Neuronal stem cell (in vitro differentiated cells): Measurements from ENCODE around the gene ADCY9.

Experiments used
- DNase-seq: peaks from one replicate; pipeline ENCODE4 v3.0.0-alpha.2; 2013; ENCODE audit warnings: low spot score
- H2AFZ ChIP-seq: one replicate; pipeline ENCODE4 v1.6.1; 2013; ENCODE audit warnings: mild to moderate bottlenecking, low read length, inconsistent platforms
- H2AK5ac ChIP-seq: 2 replicates; pipeline ENCODE4 v1.6.1; 2013; ENCODE audit warnings: low read depth, mild to moderate bottlenecking, inconsistent platforms, low read length, moderate library complexity, mixed read lengths
- H2BK120ac ChIP-seq: 2 replicates; pipeline ENCODE4 v1.6.1; 2013; ENCODE audit warnings: low read depth, mild to moderate bottlenecking, inconsistent platforms, low read length, moderate library complexity, mixed read lengths
- H2BK12ac ChIP-seq: one replicate; pipeline ENCODE4 v1.6.1; 2013; ENCODE audit warnings: low read length, inconsistent platforms
- H2BK15ac ChIP-seq: 2 replicates; pipeline ENCODE4 v1.6.1; 2013; ENCODE audit warnings: mild to moderate bottlenecking, low read length, inconsistent platforms, mixed read lengths
- H2BK5ac ChIP-seq: one replicate; pipeline ENCODE4 v1.6.1; 2013; ENCODE audit warnings: inconsistent platforms, mild to moderate bottlenecking, low read length, moderate library complexity
- H3K14ac ChIP-seq: one replicate; pipeline ENCODE4 v1.6.1; 2013; ENCODE audit warnings: low read length, inconsistent platforms
- H3K18ac ChIP-seq: 2 replicates; pipeline ENCODE4 v1.6.1; 2013; ENCODE audit warnings: low read length, inconsistent platforms
- H3K23ac ChIP-seq: 2 replicates; pipeline ENCODE4 v1.6.1; 2013; ENCODE audit warnings: low read depth, mild to moderate bottlenecking, mixed read lengths, low read length, inconsistent platforms; ENCODE audit not compliant: poor library complexity
- H3K27ac ChIP-seq: replicated peaks from 3 replicates; pipeline ENCODE4 v1.5.1; 2013; ENCODE audit warnings: low read length, inconsistent platforms
- H3K27me3 ChIP-seq, 3 experiments: 2 replicates each; pipeline ENCODE4 v1.6.1; 2013; ENCODE audit warnings: low read length in 3 of 3, mild to moderate bottlenecking in 2 of 3, inconsistent platforms in 1 of 3, low read depth in 1 of 3, mixed read lengths in 1 of 3, moderate library complexity in 1 of 3; ENCODE audit not compliant: control insufficient read depth in 3 of 3, insufficient read depth in 3 of 3
- H3K36me3 ChIP-seq, 2 donors: replicated peaks in 1 of 2; 2 replicates each; pipeline ENCODE4 v1.6.1; 2013; ENCODE audit warnings: low read length in 2 of 2; ENCODE audit not compliant: control insufficient read depth in 2 of 2, insufficient read depth in 2 of 2
- H3K4ac ChIP-seq: 2 replicates; pipeline ENCODE4 v1.6.1; 2013; ENCODE audit warnings: inconsistent platforms, mild to moderate bottlenecking, low read length, moderate library complexity
- H3K4me1 ChIP-seq, 2 donors: 1 replicate in 1 of 2; 2 replicates in 1 of 2; pipeline ENCODE4 v1.6.1; 2013; ENCODE audit warnings: low read length in 2 of 2, low read depth in 1 of 2; ENCODE audit not compliant: control insufficient read depth in 2 of 2, insufficient read depth in 1 of 2
- H3K4me2 ChIP-seq: one replicate; pipeline ENCODE4 v1.6.1; 2013; ENCODE audit warnings: mild to moderate bottlenecking, low read length, inconsistent platforms; ENCODE audit not compliant: insufficient read depth, poor library complexity, severe bottlenecking
- H3K4me3 ChIP-seq, 2 donors: 2 replicates each; pipeline ENCODE4 v1.5.1; 2013; ENCODE audit warnings: low read length in 2 of 2, mild to moderate bottlenecking in 2 of 2, inconsistent platforms in 1 of 2, moderate library complexity in 1 of 2
- H3K79me1 ChIP-seq: one replicate; pipeline ENCODE4 v1.6.1; 2013; ENCODE audit warnings: low read depth, mild to moderate bottlenecking, inconsistent platforms, low read length, moderate library complexity
- H3K9ac ChIP-seq: one replicate; pipeline ENCODE4 v1.6.1; 2013; ENCODE audit warnings: mild to moderate bottlenecking, low read depth, low read length, inconsistent platforms; ENCODE audit not compliant: poor library complexity
- H3K9me3 ChIP-seq, 2 donors: replicated peaks in 1 of 2; 2 replicates each; pipeline versions ENCODE3 to v1.6.1; 2013; ENCODE audit warnings: low read length in 2 of 2, mild to moderate bottlenecking in 2 of 2, inconsistent platforms in 1 of 2, low read depth in 1 of 2, mixed read lengths in 1 of 2, moderate library complexity in 1 of 2; ENCODE audit not compliant: control insufficient read depth in 2 of 2, insufficient read depth in 1 of 2
- H4K8ac ChIP-seq: one replicate; pipeline ENCODE4 v1.6.1; 2013; ENCODE audit warnings: low read depth, mild to moderate bottlenecking, inconsistent platforms, low read length, moderate library complexity
- H4K91ac ChIP-seq: one replicate; pipeline ENCODE4 v1.6.1; 2013; ENCODE audit warnings: low read length, low read depth, mild to moderate bottlenecking, inconsistent platforms; ENCODE audit not compliant: poor library complexity
- WGBS, 2 donors: extraction: QIAGEN DNeasy Blood & Tissue Kit; methylation state at CpG; one replicate each; pipeline ENCODE4 v1.1.7; 2013; ENCODE audit warnings: missing lambda C conversion rate in 2 of 2, mixed read lengths in 1 of 2; ENCODE audit not compliant: insufficient read length in 2 of 2, insufficient replicate concordance in 1 of 2; ENCODE audit errors: extremely low coverage in 2 of 2; 5-methylcytosine and 5-hydroxymethylcytosine counted together

Gene ADCY9

GRCh38 chr16:3980253-3981111, 135.8 kb downstream of the ADCY9 start:
- Histone ChIP-seq H3K79me1 (no peaks in the 10 kb centered on the region), H4K91ac (no peak overlapping the region), H3K4ac (no peak overlapping the region), H4K8ac (no peak overlapping the region), H3K14ac (no peak overlapping the region), H3K4me1 (peaks cover 0 to 3% of the 10 kb centered on the region in 2 donors), H3K9me3 (no peaks in the 10 kb centered on the region), H2AK5ac (peak overlapping the region; percentile 7), H3K27me3 (peaks cover 0 to 4% (median 0%) of the 10 kb centered on the region in 3 experiments), H2BK15ac (no peak overlapping the region), H2AFZ (no peak overlapping the region), H2BK120ac (no peak overlapping the region), H3K4me2 (no peak overlapping the region), H2BK12ac (no peak overlapping the region), H3K23ac (peak overlapping the region; percentile 55), H3K36me3 (peaks cover 0 to 1% of the 10 kb centered on the region in 2 donors), H3K9ac (no peak overlapping the region), H2BK5ac (peak overlapping the region; percentile 50), H3K4me3 (no peak overlapping the region), H3K27ac (no peak overlapping the region), H3K18ac (peak overlapping the region; percentile 48)
- no peak for DNase-seq
- WGBS, 2 donors = no CpG with 5 or more reads among the region's 20 CpGs

DNA sequence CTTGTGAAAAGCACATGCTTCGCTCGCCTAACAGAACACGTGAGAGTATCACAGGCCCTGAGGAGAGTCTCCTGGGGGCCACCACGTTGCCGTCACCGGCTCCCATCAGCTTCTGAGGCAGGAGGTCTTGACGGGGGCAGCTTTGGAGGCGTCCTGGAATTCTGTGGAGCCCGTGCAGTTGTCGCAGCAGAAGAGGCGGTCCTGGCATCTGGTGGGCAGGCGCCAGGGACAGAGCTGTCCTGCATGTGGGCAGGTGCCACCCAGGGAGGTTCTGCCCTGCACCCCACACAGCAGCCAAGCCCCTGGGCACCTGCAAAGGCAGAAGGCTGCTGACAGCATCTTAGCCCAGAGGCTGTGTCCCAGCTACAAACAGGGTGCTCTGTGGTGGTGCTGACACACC, 136.7 kb downstream of the ADCY9 start:
- Histone ChIP-seq H4K8ac (no peak overlapping the region), H3K18ac (no peak overlapping the region), H3K4me1 (peaks cover 0 to 6% of the 10 kb centered on the region in 2 donors), H2AK5ac (peak overlapping the region; percentile 35), H2BK12ac (no peak overlapping the region), H3K27me3 (peaks cover 0 to 4% (median 0%) of the 10 kb centered on the region in 3 experiments), H3K36me3 (peaks cover 0 to 1% of the 10 kb centered on the region in 2 donors), H2BK5ac (no peak overlapping the region), H3K9ac (no peak overlapping the region), H3K9me3 (no peaks in the 10 kb centered on the region), H3K23ac (peak overlapping the region; percentile 8), H3K79me1 (no peaks in the 10 kb centered on the region), H3K27ac (no peak overlapping the region), H3K4me3 (no peak overlapping the region), H2BK120ac (no peak overlapping the region), H3K14ac (no peak overlapping the region), H3K4me2 (no peak overlapping the region), H2AFZ (no peak overlapping the region), H2BK15ac (no peak overlapping the region), H3K4ac (no peak overlapping the region), H4K91ac (no peak overlapping the region)
- no CpG with 5 or more reads among the region's 12 CpGs for WGBS, 2 donors
- DNase-seq = no peak

DNA sequence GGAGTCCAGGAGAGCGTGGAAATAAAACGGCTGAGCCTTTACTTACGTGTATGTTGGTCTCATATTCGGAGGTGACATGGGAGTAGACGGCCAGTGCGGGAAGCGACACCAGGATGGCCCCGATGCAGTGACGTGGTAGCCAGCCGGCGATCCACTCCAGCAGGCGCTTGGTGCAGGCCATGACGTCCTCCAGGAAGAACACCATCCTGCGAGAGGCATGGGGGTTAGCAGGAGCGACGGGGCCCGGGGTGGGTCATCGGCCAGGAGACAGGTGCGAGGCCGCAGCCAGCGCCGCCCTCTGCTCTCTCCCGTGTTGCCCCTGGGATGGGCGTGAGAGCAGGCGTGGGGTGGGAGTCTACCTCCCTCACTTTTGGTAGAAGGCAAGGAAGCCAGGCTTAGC, 137.2 kb downstream of the ADCY9 start:
- no peak overlapping the region for H3K18ac ChIP-seq

GRCh38 chr16:3977376-3977775, 138.9 kb downstream of the ADCY9 start:
- Histone ChIP-seq H2BK120ac (no peak overlapping the region), H3K18ac (peak overlapping the region; percentile 41), H3K36me3 (peaks cover 0 to 1% of the 10 kb centered on the region in 2 donors), H3K4me2 (no peak overlapping the region), H3K27me3 (no peaks in the 10 kb centered on the region), H2AFZ (no peak overlapping the region), H3K27ac (no peak overlapping the region), H3K14ac (peak overlapping the region; percentile 95), H3K4me3 (no peak overlapping the region), H3K4me1 (peaks cover 0 to 3% of the 10 kb centered on the region in 2 donors), H3K23ac (peak overlapping the region; percentile 59), H2BK12ac (no peak overlapping the region), H3K4ac (no peak overlapping the region), H2AK5ac (no peak overlapping the region), H3K79me1 (no peaks in the 10 kb centered on the region), H2BK15ac (no peak overlapping the region), H4K91ac (no peak overlapping the region), H3K9me3 (no peaks in the 10 kb centered on the region), H2BK5ac (no peak overlapping the region), H4K8ac (no peak overlapping the region), H3K9ac (no peak overlapping the region)
- WGBS, 2 donors = no CpG with 5 or more reads among the region's 26 CpGs
- DNase-seq = no peak

More for the DNA sequence above, 137.2 kb downstream of the ADCY9 start:
- Histone ChIP-seq H3K4me2 (no peak overlapping the region), H3K14ac (no peak overlapping the region), H3K27me3 (peaks cover 0 to 4% (median 0%) of the 10 kb centered on the region in 3 experiments), H4K8ac (no peak overlapping the region), H2BK15ac (no peak overlapping the region), H3K36me3 (peaks cover 0 to 1% of the 10 kb centered on the region in 2 donors), H3K9ac (peak overlapping the region; percentile 60), H2BK12ac (no peak overlapping the region), H2AFZ (no peak overlapping the region), H3K27ac (no peak overlapping the region), H3K79me1 (no peaks in the 10 kb centered on the region), H3K9me3 (no peaks in the 10 kb centered on the region), H2BK120ac (no peak overlapping the region), H4K91ac (no peak overlapping the region), H3K23ac (no peak overlapping the region), H2AK5ac (no peak overlapping the region), H2BK5ac (no peak overlapping the region), H3K4me1 (peaks cover 0 to 6% of the 10 kb centered on the region in 2 donors), H3K4ac (no peak overlapping the region), H3K4me3 (no peak overlapping the region)
- no CpG with 5 or more reads among the region's 25 CpGs for WGBS, 2 donors
- no peak for DNase-seq
